ENCODE data around the gene SRMS. TPM values are rescaled to one million over a fixed set of nuclear protein-coding genes. Genes with fewer than 3 reads are reported as not detected.

SRMS gene
- total and polyA plus RNA-seq, 2 donors (not counting 3 experiments of a cell fraction or from before 2014, with no cell fraction given): not detected

GRCh38 chr20:63568170-63568981 is 20.8 kb upstream of the SRMS start:
- no peaks in the 10 kb centered on the region for H3K9me1 ChIP-seq (replicated peaks; ENCODE audit: control insufficient read depth, extremely low read depth, insufficient read depth, low read length)
- H3K9me3 ChIP-seq (replicated peaks; ENCODE audit: control insufficient read depth, insufficient read depth, low read length): no peaks in the 10 kb centered on the region
- no peak overlapping the region for H3K27ac ChIP-seq (ENCODE audit: insufficient read depth, low read depth, low read length)
- TF ChIP-seq JUN (IDR thresholded peaks at IDR 0.05; ENCODE audit: borderline replicate concordance, insufficient read depth, insufficient read length, low read depth) (no peak), POLR2AphosphoS5 (IDR thresholded peaks at IDR 0.05; ENCODE audit: insufficient read depth, low read depth, low read length) (no peak), MAX (IDR thresholded peaks at IDR 0.05; ENCODE audit: insufficient read depth, insufficient read length) (no peak), GATA2 (IDR thresholded peaks at IDR 0.05; ENCODE audit: insufficient read depth, insufficient read length, low read depth, low read length) (no peak), POLR2A (IDR thresholded peaks at IDR 0.05; ENCODE audit: low read depth, low read length) (no peak)
- no peak for FAIRE-seq
- no peak overlapping the region for H3K4me3 ChIP-seq (replicated peaks in 1 of 3; ENCODE audit: insufficient read depth in 1 of 3, low read depth in 1 of 3, low read length in 3 of 3)
- DNase-seq (ENCODE audit: low read depth, low spot score): no peak
- dilution Hi-C loops (cut with MboI; ENCODE audit: extremely low pct_ligation_motif_present, low sequenced_read_pairs) (no loop called here), intact Hi-C loops (cut with micrococcal nuclease) (no loop called here)
- no peak overlapping the region for H2AFZ ChIP-seq (ENCODE audit: low read depth, low read length)
- H3K79me2 ChIP-seq (ENCODE audit: control insufficient read depth, insufficient read depth, low read length): peaks cover 2% of the 10 kb centered on the region
- no peak overlapping the region for H3K4me2 ChIP-seq (ENCODE audit: insufficient read depth, low read length)
- H3K36me3 ChIP-seq (ENCODE audit: control insufficient read depth in 2 of 2, extremely low read depth in 1 of 2, insufficient read depth in 2 of 2, low read length in 2 of 2): peaks cover 0 to 4% of the 10 kb centered on the region in 2 experiments
- no peaks in the 10 kb centered on the region for H4K20me1 ChIP-seq (replicated peaks; ENCODE audit: control insufficient read depth, extremely low read depth, insufficient read depth, low read length)
- H3K4me1 ChIP-seq (ENCODE audit: control insufficient read depth, extremely low read depth, insufficient read depth, low read length): peaks cover 3% of the 10 kb centered on the region
- POLR2A ChIA-PET: no interaction called here
- BruUV-seq (replicated peaks): no TSS peak
- CTCF ChIA-PET: interaction anchor here (1.4 kb wide), 1 partner anchor 13 kb away, joined by 3 read pairs; no protein-coding TSS in a partner anchor
- H3K9ac ChIP-seq (replicated peaks; ENCODE audit: extremely low read depth, insufficient read depth, low read length): no peak overlapping the region
- H3K27me3 ChIP-seq (ENCODE audit: control insufficient read depth in 2 of 2, insufficient read depth in 2 of 2, low read length in 2 of 2): no peaks in the 10 kb centered on the region

All from endothelial cell of umbilical vein (primary cell).